Left ventricle myocardium inferior (tissue), 1 donor: ENCODE measurements around the gene TATDN2. TPM values are rescaled to one million over a fixed set of nuclear protein-coding genes. Genes with fewer than 3 reads are reported as not detected.
"Not testable (repeated sequence)": the region's sequence is repeated elsewhere in the genome, so short reads cannot be mapped to it uniquely, and the experiment has no call there.

ENCODE experiments used
- DNase-seq: peaks from one replicate; pipeline ENCODE4 v3.0.0-alpha.2; 2020
- H3K27ac ChIP-seq: fragments of 200-600 bp; replicated peaks from 2 replicates; pipeline ENCODE4 v1.8.0; 2021
- H3K27me3 ChIP-seq: fragments of 200-600 bp; 2 replicates; pipeline ENCODE4 v1.8.0; 2021; ENCODE audit warnings: low read depth
- H3K36me3 ChIP-seq: fragments of 200-600 bp; 2 replicates; pipeline ENCODE4 v1.8.0; 2021
- H3K4me1 ChIP-seq: fragments of 200-600 bp; 2 replicates; pipeline ENCODE4 v1.8.0; 2021
- H3K4me3 ChIP-seq: fragments of 200-600 bp; 2 replicates; pipeline ENCODE4 v1.8.0; 2021; ENCODE audit warnings: mild to moderate bottlenecking, moderate library complexity
- H3K9me3 ChIP-seq: fragments of 200-600 bp; replicated peaks from 2 replicates; pipeline ENCODE4 v1.8.0; 2021
- CTCF ChIP-seq: fragments of 200-600 bp; IDR thresholded peaks from 2 replicates; pipeline ENCODE4 v1.8.0; 2021; ENCODE audit warnings: antibody characterized with exemption, mild to moderate bottlenecking, borderline replicate concordance
- intact Hi-C: fragments of 100-400 bp; cut with micrococcal nuclease; formaldehyde crosslinking; loops from one replicate; pipeline ENCODE4 v1.11.0; 2022
- total RNA-seq: library from RNA; stranded (reverse); fragmentation: NEBNext Ultra II Directional; extraction: Animal tissue kit (Norgen Biotek cat#: 25700); gene quantifications from one replicate; pipeline ENCODE4 v1.2.1, GENCODE V29; 2021
- donor health status: DM: no; HTN: yes; CAD: no; lungs with severe emphysema.

TATDN2 gene
- total RNA-seq, 1 donor from 2014 or later: 15.8 TPM

GRCh38 chr3:10294030-10294586, 45.8 kb downstream of the TATDN2 start:
- peaks cover 12% of the 10 kb centered on the region for H3K4me1 ChIP-seq
- no peak overlapping the region for H3K27ac ChIP-seq
- H3K27me3 ChIP-seq: no peaks in the 10 kb centered on the region
- peaks cover 40% of the 10 kb centered on the region for H3K36me3 ChIP-seq
- no peaks in the 10 kb centered on the region for H3K9me3 ChIP-seq
- no peak for TF ChIP-seq CTCF
- intact Hi-C loops: no loop called here
- no peak overlapping the region for H3K4me3 ChIP-seq
- DNase-seq: no peak

- DNase-seq, H3K4me1 ChIP-seq, intact Hi-C loops, H3K9me3 ChIP-seq, H3K27ac ChIP-seq, H3K4me3 ChIP-seq, H3K27me3 ChIP-seq: not testable (repeated sequence)
- H3K36me3 ChIP-seq: peaks cover 68% of the 10 kb centered on the region
These were observed 49.8 kb downstream of the TATDN2 start for GRCh38 chr3:10298064-10298463.

- no peak for DNase-seq
- H3K4me3 ChIP-seq: no peak overlapping the region
- no peak for TF ChIP-seq CTCF
- no peak overlapping the region for H3K27ac ChIP-seq
- peaks cover 4% of the 10 kb centered on the region for H3K4me1 ChIP-seq
- intact Hi-C loops: no loop called here
- no peaks in the 10 kb centered on the region for H3K9me3 ChIP-seq
- no peaks in the 10 kb centered on the region for H3K27me3 ChIP-seq
- peaks cover 72% of the 10 kb centered on the region for H3K36me3 ChIP-seq
These were observed 50.9 kb downstream of the TATDN2 start for GRCh38 chr3:10299175-10299574.

GRCh38 chr3:10299679-10300078, 51.4 kb downstream of the TATDN2 start:
- intact Hi-C loops: no loop called here
- no peaks in the 10 kb centered on the region for H3K27me3 ChIP-seq
- TF ChIP-seq CTCF: no peak
- peaks cover 4% of the 10 kb centered on the region for H3K4me1 ChIP-seq
- peaks cover 77% of the 10 kb centered on the region for H3K36me3 ChIP-seq
- no peak overlapping the region for H3K27ac ChIP-seq
- DNase-seq: no peak
- no peaks in the 10 kb centered on the region for H3K9me3 ChIP-seq
- H3K4me3 ChIP-seq: no peak overlapping the region

GRCh38 chr3:10300087-10300486, 51.8 kb downstream of the TATDN2 start:
- Histone ChIP-seq H3K27ac (no peak overlapping the region), H3K4me1 (peaks cover 4% of the 10 kb centered on the region), H3K9me3 (no peaks in the 10 kb centered on the region), H3K27me3 (no peaks in the 10 kb centered on the region), H3K4me3 (no peak overlapping the region), H3K36me3 (peaks cover 81% of the 10 kb centered on the region)
- intact Hi-C loops: no loop called here
- TF ChIP-seq CTCF: no peak
- no peak for DNase-seq

GRCh38 chr3:10303105-10303504, 54.8 kb downstream of the TATDN2 start:
- H3K4me1 ChIP-seq: peaks cover 4% of the 10 kb centered on the region
- H3K4me3 ChIP-seq: no peak overlapping the region
- intact Hi-C loops: no loop called here
- H3K27me3 ChIP-seq: no peaks in the 10 kb centered on the region
- H3K9me3 ChIP-seq: no peaks in the 10 kb centered on the region
- peaks cover 94% of the 10 kb centered on the region for H3K36me3 ChIP-seq
- TF ChIP-seq CTCF: no peak
- no peak for DNase-seq
- no peak overlapping the region for H3K27ac ChIP-seq
